PC-3 (cell line): ENCODE measurements around the gene LAGE3. TPM values are rescaled to one million over a fixed set of nuclear protein-coding genes. Genes with fewer than 3 reads are reported as not detected.

ENCODE experiments used
- ATAC-seq: fragments of 200-7000 bp; cut with Tn5 transposase; 2 replicates; pipeline ENCODE4 v1.9.1; 2020; ENCODE audit warnings: mild to moderate bottlenecking, moderate library complexity
- BruUV-seq: library from RNA; stranded (reverse); fragments of 400-500 nt; replicated peaks from 2 replicates; lab custom pipeline; 2021; lab: Mats Ljungman, UMichigan
- CTCF ChIA-PET: fragments of 300-600 bp; sonication (Branson Sonifier 250); formaldehyde crosslinking; loops from one replicate; lab custom pipeline; 2022; ENCODE audit warnings: antibody characterized with exemption; lab: Charles Lee
- POLR2A ChIA-PET: fragments of 300-600 bp; sonication (Branson Sonifier 250); formaldehyde crosslinking; loops from one replicate; lab custom pipeline; 2022; ENCODE audit warnings: antibody characterized with exemption; ENCODE audit not compliant: unreplicated experiment; lab: Charles Lee
- DNase-seq: peaks from one replicate; pipeline ENCODE4 v3.0.0-alpha.2; 2015
- H2AFZ ChIP-seq: fragments of 300-600 bp; sonication (generic); 2 replicates; pipeline ENCODE4 v1.6.0; 2016; ENCODE audit warnings: antibody characterized with exemption, low read length
- H3F3A ChIP-seq: fragments of 300-600 bp; sonication (generic); one replicate; pipeline ENCODE4 v1.6.0; 2017; ENCODE audit warnings: antibody characterized with exemption, low read length, control low read depth, mild to moderate bottlenecking; ENCODE audit not compliant: unreplicated experiment
- H3K27ac ChIP-seq: fragments of 300-600 bp; sonication (generic); 2 replicates; pipeline ENCODE4 v1.5.1; 2016; ENCODE audit warnings: mild to moderate bottlenecking, low read length
- H3K27me3 ChIP-seq: fragments of 300-600 bp; sonication (generic); 2 replicates; pipeline ENCODE4 v1.6.1; 2016; ENCODE audit warnings: low read length, mixed read lengths
- H3K36me3 ChIP-seq: fragments of 300-600 bp; sonication (generic); 2 replicates; pipeline ENCODE4 v1.6.1; 2016; ENCODE audit warnings: low read depth, mixed run types, low read length, mixed read lengths
- H3K4me1 ChIP-seq: fragments of 300-600 bp; sonication (generic); 2 replicates; pipeline ENCODE4 v1.5.1; 2016; ENCODE audit warnings: low read length; ENCODE audit not compliant: insufficient read depth
- H3K4me2 ChIP-seq: fragments of 300-600 bp; sonication (generic); 2 replicates; pipeline ENCODE4 v1.6.0; 2016; ENCODE audit warnings: low read length
- H3K4me3 ChIP-seq: fragments of 300-600 bp; sonication (generic); 2 replicates; pipeline ENCODE4 v1.5.1; 2016; ENCODE audit warnings: mild to moderate bottlenecking, low read length, mixed read lengths
- H3K79me2 ChIP-seq: fragments of 300-600 bp; sonication (generic); 2 replicates; pipeline ENCODE4 v1.6.1; 2017; ENCODE audit warnings: low read length, mixed read lengths
- H3K9ac ChIP-seq: fragments of 300-600 bp; sonication (generic); 2 replicates; pipeline ENCODE4 v1.6.0; 2016; ENCODE audit warnings: mild to moderate bottlenecking, low read length
- H3K9me2 ChIP-seq: fragments of 300-600 bp; sonication (generic); replicated peaks from 2 replicates; pipeline ENCODE4 v1.6.1; 2016; ENCODE audit warnings: mixed run types, low read length, mixed read lengths
- H3K9me3 ChIP-seq: fragments of 300-600 bp; sonication (generic); 2 replicates; pipeline ENCODE4 v1.6.1; 2016; ENCODE audit warnings: low read length, mixed read lengths
- H4K20me1 ChIP-seq: fragments of 300-600 bp; sonication (generic); 2 replicates; pipeline ENCODE4 v1.6.1; 2016; ENCODE audit warnings: low read length, mixed read lengths
- CTCF ChIP-seq: fragments of 300-600 bp; sonication (generic); conservative IDR thresholded peaks from 2 replicates; pipeline ENCODE4 v1.5.1; 2017; ENCODE audit warnings: antibody characterized with exemption, low read depth, mild to moderate bottlenecking, low read length
- EZH2 ChIP-seq: fragments of 300-600 bp; sonication (generic); IDR thresholded peaks from one replicate; pipeline ENCODE4 v1.6.1; 2017; ENCODE audit warnings: antibody characterized with exemption, mild to moderate bottlenecking, low read length; ENCODE audit not compliant: unreplicated experiment
- EZH2phosphoT487 ChIP-seq: fragments of 300-600 bp; sonication (generic); IDR thresholded peaks from 2 replicates; pipeline ENCODE4 v1.6.1; 2018; ENCODE audit warnings: mild to moderate bottlenecking, antibody characterized with exemption, low read length, borderline replicate concordance
- intact Hi-C: fragments of 100-400 bp; cut with micrococcal nuclease; formaldehyde crosslinking; loops from 2 replicates; pipeline ENCODE4 v1.9.0; 2023
- total RNA-seq: library from RNA; depleted of rRNA; stranded (reverse); fragments of >200 nt; gene quantifications from 2 replicates; pipeline ENCODE4 v1.2.3, GENCODE V29; 2014

LAGE3 gene
- total RNA-seq, 1 experiment from 2014 or later, result 87.4 TPM

GRCh38 chrX:154483325-154483724, 4.2 kb upstream of the LAGE3 start:
- Histone ChIP-seq H3K36me3 (peaks cover 15% of the 10 kb centered on the region), H4K20me1 (no peaks in the 10 kb centered on the region), H3K9me2 (no peaks in the 10 kb centered on the region), H3K9me3 (no peaks in the 10 kb centered on the region), H2AFZ (no peak overlapping the region), H3K9ac (no peak overlapping the region), H3F3A (no peaks in the 10 kb centered on the region), H3K79me2 (peaks cover 33% of the 10 kb centered on the region), H3K4me3 (no peak overlapping the region), H3K27me3 (no peaks in the 10 kb centered on the region), H3K4me1 (peaks cover 31% of the 10 kb centered on the region), H3K4me2 (no peak overlapping the region), H3K27ac (no peak overlapping the region)
- no peak for DNase-seq
- ATAC-seq, result no peak
- intact Hi-C loops, result no loop called here
- TF ChIP-seq EZH2phosphoT487 (no peak), CTCF (no peak), EZH2 (no peak)
- ChIA-PET CTCF (no interaction called here), POLR2A (no interaction called here)
- no TSS peak for BruUV-seq

GRCh38 chrX:154482786-154483185, 3.7 kb upstream of the LAGE3 start:
- peaks cover 32% of the 10 kb centered on the region for H3K79me2 ChIP-seq
- no peaks in the 10 kb centered on the region for H3F3A ChIP-seq
- intact Hi-C loops, result no loop called here
- no peak overlapping the region for H3K4me2 ChIP-seq
- no peak for ATAC-seq
- no peaks in the 10 kb centered on the region for H3K9me3 ChIP-seq
- H4K20me1 ChIP-seq, result no peaks in the 10 kb centered on the region
- BruUV-seq, result no TSS peak
- H3K4me1 ChIP-seq, result peaks cover 36% of the 10 kb centered on the region
- no peaks in the 10 kb centered on the region for H3K9me2 ChIP-seq
- DNase-seq, result no peak
- no peak overlapping the region for H3K27ac ChIP-seq
- H3K27me3 ChIP-seq, result no peaks in the 10 kb centered on the region
- H3K36me3 ChIP-seq, result peaks cover 15% of the 10 kb centered on the region
- TF ChIP-seq CTCF (no peak), EZH2 (no peak), EZH2phosphoT487 (no peak)
- no peak overlapping the region for H3K4me3 ChIP-seq
- ChIA-PET CTCF (no interaction called here), POLR2A (no interaction called here)
- H3K9ac ChIP-seq, result no peak overlapping the region
- H2AFZ ChIP-seq, result no peak overlapping the region

GRCh38 chrX:154481911-154482601, 3.0 kb upstream of the LAGE3 start:
- POLR2A ChIA-PET, result interaction anchor here (0.5 to 0.7 kb wide), 2 partner anchors 9 to 23 kb away, joined by 4 to 11 read pairs; no protein-coding TSS in a partner anchor

More at GRCh38 chrX:154481911-154482601, 3.0 kb upstream of the LAGE3 start:
- Histone ChIP-seq H3K36me3 (peaks cover 12% of the 10 kb centered on the region), H3K9me2 (no peaks in the 10 kb centered on the region), H4K20me1 (no peaks in the 10 kb centered on the region), H3K27ac (no peak overlapping the region), H3K4me3 (no peak overlapping the region), H3K9ac (no peak overlapping the region), H3K9me3 (no peaks in the 10 kb centered on the region), H3K27me3 (no peaks in the 10 kb centered on the region), H2AFZ (no peak overlapping the region), H3K4me1 (peaks cover 35% of the 10 kb centered on the region), H3K4me2 (no peak overlapping the region), H3F3A (no peaks in the 10 kb centered on the region), H3K79me2 (peaks cover 29% of the 10 kb centered on the region)
- BruUV-seq, result no TSS peak
- intact Hi-C loops, result no loop called here
- CTCF ChIA-PET, result interaction anchor here (0.6 kb wide), 1 partner anchor 45 kb away, joined by 3 read pairs; no protein-coding TSS in a partner anchor
- TF ChIP-seq EZH2 (no peak), EZH2phosphoT487 (no peak), CTCF (no peak)
- DNase-seq (no peak), ATAC-seq (no peak)
